ENCODE data around the gene VIT.

GRCh38 chr2:36670881-36671595 is 25.5 kb upstream of the VIT start:
- TF ChIP-seq CTCF (conservative IDR thresholded peaks at IDR 0.05 in 1 of 2, IDR thresholded peaks at IDR 0.05 in 1 of 2; ENCODE audit: extremely low read depth in 1 of 2, insufficient read depth in 1 of 2, low read depth in 1 of 2, low read length in 2 of 2) (no peak), EZH2 (IDR thresholded peaks at IDR 0.05; ENCODE audit: borderline replicate concordance, low read length) (no peak)
